B cell (primary cell): Measurements from ENCODE around the gene TLR3. TPM values are rescaled to one million over a fixed set of nuclear protein-coding genes. Genes with fewer than 3 reads are reported as not detected.

ENCODE experiments used
- ATAC-seq: fragments of 200-7000 bp; cut with Tn5 transposase; one replicate; pipeline ENCODE4 v1.10.0; 2021; ENCODE audit warnings: low read depth, mild to moderate bottlenecking, moderate number of reproducible peaks, moderate library complexity
- CTCF ChIA-PET: fragments of 350-600 bp; sonication (Branson Sonifier 250); formaldehyde crosslinking; loops from one replicate; lab custom pipeline; 2021; ENCODE audit warnings: antibody characterized with exemption, inconsistent platforms; lab: Charles Lee
- POLR2A ChIA-PET: fragments of 350-600 bp; sonication (Branson Sonifier 250); formaldehyde crosslinking; loops from one replicate; lab custom pipeline; 2021; ENCODE audit warnings: antibody characterized with exemption; lab: Charles Lee
- DNase-seq: peaks from one replicate; pipeline ENCODE4 v3.0.0; 2013
- H2AFZ ChIP-seq: 2 replicates; pipeline ENCODE4 v1.6.1; 2012; ENCODE audit warnings: mild to moderate bottlenecking, low read depth, low read length; ENCODE audit not compliant: insufficient read depth, poor library complexity, severe bottlenecking
- H3K27ac ChIP-seq, 2 donors: 1 replicate in 1 of 2; 2 replicates in 1 of 2; pipeline ENCODE4 v1.5.1; 2012 to 2013; ENCODE audit warnings: low read length in 2 of 2, mild to moderate bottlenecking in 2 of 2, moderate library complexity in 1 of 2
- H3K27me3 ChIP-seq, 4 experiments: fragments of 200-600 bp in 1 of 4; sonication (generic) in 1 of 4; replicated peaks in 1 of 4; 1 replicate in 2 of 4; 2 replicates in 2 of 4; pipeline versions ENCODE4 v1.6.1 to v1.7.0; 2013 to 2016; ENCODE audit warnings: low read length in 3 of 4, mild to moderate bottlenecking in 2 of 4, mixed read lengths in 1 of 4, moderate library complexity in 1 of 4; ENCODE audit not compliant: insufficient read depth in 4 of 4, control insufficient read depth in 3 of 4; ENCODE audit errors: control extremely low read depth in 1 of 4
- H3K36me3 ChIP-seq, 2 experiments: replicated peaks in 1 of 2; 1 replicate in 1 of 2; 2 replicates in 1 of 2; pipeline versions ENCODE4 v1.6.1 to v1.7.1; 2013; ENCODE audit warnings: low read length in 1 of 2; ENCODE audit not compliant: insufficient read depth in 2 of 2, control insufficient read depth in 1 of 2; ENCODE audit errors: control extremely low read depth in 1 of 2, extremely low read depth in 1 of 2
- H3K4me1 ChIP-seq, 2 donors: fragments of 200-600 bp in 1 of 2; sonication (generic) in 1 of 2; 1 replicate in 1 of 2; 2 replicates in 1 of 2; pipeline versions ENCODE4 v1.5.1 to v1.6.1; 2013 to 2017; ENCODE audit warnings: low read length in 2 of 2; ENCODE audit not compliant: control insufficient read depth in 2 of 2, insufficient read depth in 2 of 2
- H3K4me2 ChIP-seq: replicated peaks from 2 replicates; pipeline ENCODE3; 2012; ENCODE audit warnings: mild to moderate bottlenecking, low read depth, low read length; ENCODE audit not compliant: poor library complexity, severe bottlenecking
- H3K4me3 ChIP-seq, 5 experiments: fragments of 200-600 bp in 1 of 5; sonication (generic) in 1 of 5; 1 replicate in 3 of 5; 2 replicates in 2 of 5; pipeline versions ENCODE4 v1.5.1 to v1.7.0; 2011 to 2016; ENCODE audit warnings: low read length in 4 of 5, mild to moderate bottlenecking in 4 of 5, low read depth in 2 of 5, control low read depth in 1 of 5, moderate library complexity in 1 of 5; ENCODE audit not compliant: insufficient read depth in 1 of 5; ENCODE audit errors: control extremely low read depth in 1 of 5, extremely low read depth in 1 of 5
- H3K79me2 ChIP-seq: fragments of 200-600 bp; sonication (generic); one replicate; pipeline ENCODE4 v1.6.0; 2016; ENCODE audit warnings: low read length; ENCODE audit not compliant: control insufficient read depth, insufficient read depth
- H3K9ac ChIP-seq: fragments of 200-600 bp; sonication (generic); 2 replicates; pipeline ENCODE4 v1.6.1; 2017; ENCODE audit warnings: mild to moderate bottlenecking, low read length, moderate library complexity
- H3K9me3 ChIP-seq, 3 donors: one replicate each; pipeline versions ENCODE4 v1.6.1 to v1.7.1; 2013; ENCODE audit warnings: low read length in 2 of 3; ENCODE audit not compliant: control insufficient read depth in 2 of 3, insufficient read depth in 1 of 3; ENCODE audit errors: control extremely low read depth in 1 of 3
- H4K20me1 ChIP-seq: 2 replicates; pipeline ENCODE4 v1.6.0; 2012; ENCODE audit warnings: mild to moderate bottlenecking, low read length; ENCODE audit not compliant: insufficient read depth, control insufficient read depth, poor library complexity, severe bottlenecking
- H3K27ac Mint-ChIP-seq: one replicate; pipeline ENCODE4 v1.8.0; 2021; ENCODE audit warnings: mixed read lengths
- H3K27me3 Mint-ChIP-seq: one replicate; pipeline ENCODE4 v1.8.0; 2021; ENCODE audit warnings: mixed read lengths
- H3K4me1 Mint-ChIP-seq: one replicate; pipeline ENCODE4 v1.8.0; 2021; ENCODE audit warnings: mixed read lengths
- H3K4me3 Mint-ChIP-seq: one replicate; pipeline ENCODE4 v1.8.0; 2021; ENCODE audit warnings: mixed read lengths
- H3K9me3 Mint-ChIP-seq: one replicate; pipeline ENCODE4 v1.8.0; 2022; ENCODE audit warnings: mixed read lengths; ENCODE audit not compliant: insufficient read depth
- CTCF ChIP-seq: fragments of 200-600 bp; IDR thresholded peaks from one replicate; pipeline ENCODE4 v1.8.0; 2022; ENCODE audit warnings: antibody characterized with exemption, mild to moderate bottlenecking
- EZH2 ChIP-seq: IDR thresholded peaks from 2 replicates; pipeline ENCODE4 v1.6.1; 2012; ENCODE audit warnings: borderline replicate concordance, low read depth, mild to moderate bottlenecking, moderate library complexity, low read length; ENCODE audit not compliant: insufficient read depth, poor library complexity, severe bottlenecking
- WGBS: methylation state at CpG from one replicate; pipeline ENCODE4 v1.1.5; 2013; ENCODE audit warnings: missing lambda C conversion rate; ENCODE audit not compliant: insufficient coverage; 5-methylcytosine and 5-hydroxymethylcytosine counted together
- intact Hi-C: fragments of 100-400 bp; cut with micrococcal nuclease; formaldehyde crosslinking; loops from one replicate; pipeline ENCODE4 v1.10.0; 2022
- polyA plus RNA-seq: library from polyadenylated mRNA; depleted of rRNA; stranded (reverse); fragments of >200 nt; gene quantifications from 2 replicates; pipeline ENCODE4 v1.2.3, GENCODE V29; 2012
- total RNA-seq, 2 donors: library from RNA; stranded (reverse); fragments of 120-200 nt in 1 of 2; gene quantifications; 1 replicate in 1 of 2; 2 replicates in 1 of 2; pipeline versions ENCODE4 v1.2.3 to v1.2.4, GENCODE V29; 2013 to 2022

Gene TLR3
- total and polyA plus RNA-seq, 2 donors (not counting 1 experiment from before 2014, with no cell fraction given), result not detected

- 74% methylated on average over 10 of the region's 13 CpGs for WGBS
- Histone ChIP-seq H3K79me2 (no peaks in the 10 kb centered on the region), H3K36me3 (no peaks in the 10 kb centered on the region), H3K4me1 (no peaks in the 10 kb centered on the region), H4K20me1 (no peaks in the 10 kb centered on the region), H3K4me2 (no peak overlapping the region), H3K27me3 (peaks cover 0 to 5% (median 0%) of the 10 kb centered on the region in 4 experiments), H3K9ac (no peak overlapping the region), H3K9me3 (no peaks in the 10 kb centered on the region), H3K27ac (no peak overlapping the region), H3K4me3 (no peak overlapping the region), H2AFZ (no peak overlapping the region)
- Mint-ChIP-seq H3K27ac (no peak overlapping the region), H3K9me3 (no peaks in the 10 kb centered on the region), H3K4me1 (no peaks in the 10 kb centered on the region), H3K27me3 (peaks cover 33% of the 10 kb centered on the region), H3K4me3 (no peak overlapping the region)
- intact Hi-C loops, result no loop called here
- ChIA-PET CTCF (no interaction called here), POLR2A (no interaction called here)
- DNase-seq (no peak), ATAC-seq (no peak)
- no peak for TF ChIP-seq CTCF
- TF ChIP-seq EZH2, result no peak
Observed at GRCh38 chr4:186095406-186095805, 26.4 kb downstream of the TLR3 start.

DNA sequence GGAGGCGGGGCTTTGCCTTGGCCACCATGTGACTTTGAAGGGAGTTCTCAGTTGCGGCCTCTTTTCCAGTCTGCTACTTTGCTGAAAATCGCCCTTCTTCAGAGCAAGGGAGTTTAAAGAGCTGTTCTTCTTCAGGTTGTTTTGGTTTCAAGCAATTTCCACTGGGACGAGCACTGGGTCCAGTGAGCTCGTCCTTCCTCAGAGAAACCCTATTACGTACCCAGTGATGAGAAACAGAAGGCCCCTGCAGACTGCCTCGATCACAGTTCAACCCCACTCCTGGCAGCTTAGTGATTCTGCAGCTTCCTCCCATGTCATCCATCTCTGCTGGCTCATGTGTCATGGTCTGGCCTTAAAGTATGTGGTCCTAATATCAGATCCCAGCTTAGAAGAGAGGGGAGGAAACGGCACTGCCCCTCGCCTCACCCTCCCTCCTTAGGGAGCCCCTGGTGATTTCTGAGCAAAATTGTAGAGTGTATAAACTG is 27.8 kb downstream of the TLR3 start:
- H3K9me3 Mint-ChIP-seq, result no peaks in the 10 kb centered on the region
- peaks cover 39% of the 10 kb centered on the region for H3K27me3 Mint-ChIP-seq
- H3K4me3 Mint-ChIP-seq, result no peak overlapping the region
- Histone ChIP-seq H3K4me2 (no peak overlapping the region), H3K79me2 (no peaks in the 10 kb centered on the region), H3K27ac (no peak overlapping the region), H3K4me3 (no peak overlapping the region), H2AFZ (no peak overlapping the region), H3K36me3 (no peaks in the 10 kb centered on the region), H3K27me3 (peaks cover 0 to 5% (median 2%) of the 10 kb centered on the region in 4 experiments), H3K4me1 (no peaks in the 10 kb centered on the region), H3K9ac (no peak overlapping the region), H3K9me3 (no peaks in the 10 kb centered on the region), H4K20me1 (no peaks in the 10 kb centered on the region)
- POLR2A ChIA-PET, result no interaction called here
- 91% methylated on average over 7 of the region's 9 CpGs for WGBS
- ATAC-seq (no peak), DNase-seq (no peak)
- TF ChIP-seq CTCF (no peak), EZH2 (no peak)
- no peak overlapping the region for H3K27ac Mint-ChIP-seq
- CTCF ChIA-PET, result no interaction called here
- H3K4me1 Mint-ChIP-seq, result no peaks in the 10 kb centered on the region
- intact Hi-C loops, result no loop called here
